DMS79 treated with DMSO at 0.1 percent for 48 hours (cell line): ENCODE data around the gene RRM2.
"Not testable (repeated sequence)": the region's sequence is repeated elsewhere in the genome, so short reads cannot be mapped to it uniquely, and the experiment has no call there.

ENCODE experiments used
- DNase-seq: peaks from one replicate; lab custom pipeline; 2025; lab: John Stamatoyannopoulos, UW

RRM2 gene

GRCh38 chr2:10091182-10091888 is 31.2 kb upstream of the RRM2 start:
- peak; percentile 21 for DNase-seq

GRCh38 chr2:10091889-10092244 is 30.7 kb upstream of the RRM2 start:
- not testable (repeated sequence) for DNase-seq

GRCh38 chr2:10094271-10094814 is 28.2 kb upstream of the RRM2 start:
- no peak for DNase-seq

GRCh38 chr2:10095175-10095574 is 27.4 kb upstream of the RRM2 start:
- DNase-seq, result no peak

GRCh38 chr2:10096641-10097040 is 25.9 kb upstream of the RRM2 start:
- DNase-seq, result no peak

- DNase-seq, result peak; percentile 58
These were observed 25.0 kb upstream of the RRM2 start for GRCh38 chr2:10097352-10098148.

GRCh38 chr2:10101491-10101890 is 21.0 kb upstream of the RRM2 start:
- no peak for DNase-seq

- DNase-seq, result peak; percentile 7
These were observed 19.4 kb upstream of the RRM2 start for GRCh38 chr2:10103179-10103578.

- not testable (repeated sequence) for DNase-seq
These were observed 17.6 kb upstream of the RRM2 start for GRCh38 chr2:10104906-10105305.

- DNase-seq, result no peak
These were observed 13.2 kb upstream of the RRM2 start for GRCh38 chr2:10109311-10109710.

GRCh38 chr2:10119027-10119325 is 3.6 kb upstream of the RRM2 start:
- no peak for DNase-seq

- DNase-seq, result no peak
These were observed 2.9 kb upstream of the RRM2 start for GRCh38 chr2:10119601-10120157.

GRCh38 chr2:10120158-10120876 is 2.2 kb upstream of the RRM2 start:
- peak; percentile 77 for DNase-seq

GRCh38 chr2:10120877-10121574 is 1.5 kb upstream of the RRM2 start:
- DNase-seq, result peak; percentile 34

- peak; percentile 49 for DNase-seq
These were observed 742 bp downstream of the RRM2 start for GRCh38 chr2:10123281-10123680.

- peak; percentile 79 for DNase-seq
These were observed 2.1 kb downstream of the RRM2 start for GRCh38 chr2:10124538-10125045.

- no peak for DNase-seq
These were observed 3.5 kb downstream of the RRM2 start for GRCh38 chr2:10125842-10126631.

- peak; percentile 81 for DNase-seq
These were observed 4.1 kb downstream of the RRM2 start for GRCh38 chr2:10126632-10127026.

GRCh38 chr2:10128420-10128819 is 5.9 kb downstream of the RRM2 start:
- no peak for DNase-seq

- no peak for DNase-seq
These were observed 7.0 kb downstream of the RRM2 start for GRCh38 chr2:10129490-10129889.
